Measurements from ENCODE around the gene FLNB.

- TF ChIP-seq POLR2A (IDR thresholded peaks at IDR 0.05; ENCODE audit: low read length) (no peak), GATA1 (IDR thresholded peaks at IDR 0.05; ENCODE audit: low read depth, low read length) (no peak)
Observed at GRCh38 chr3:58023531-58023930, 15.3 kb downstream of the FLNB start.
